BE2C (cell line): ENCODE data around the gene B9D1.

Source experiments
- DNase-seq: peaks from one replicate; pipeline ENCODE4 v3.0.0-alpha.2; 2020
- H3K27me3 ChIP-seq: fragments of 250-450 bp; sonication (Bioruptor Pico); 2 replicates; pipeline ENCODE4 v1.5.1; 2020; ENCODE audit warnings: mild to moderate bottlenecking
- H3K36me3 ChIP-seq: fragments of 250-450 bp; sonication (Bioruptor Pico); 2 replicates; pipeline ENCODE4 v1.5.1; 2020; ENCODE audit warnings: mild to moderate bottlenecking
- H3K4me1 ChIP-seq: fragments of 250-450 bp; sonication (Bioruptor Pico); 2 replicates; pipeline ENCODE4 v1.5.1; 2020
- H3K4me3 ChIP-seq: 2 replicates; pipeline ENCODE4 v1.5.1; 2011; ENCODE audit warnings: low read depth, low read length
- H3K9me3 ChIP-seq: fragments of 250-450 bp; sonication (Bioruptor Pico); 2 replicates; pipeline ENCODE4 v1.5.1; 2020
- TF ChIP-seq, protein P1 (sequence below): IDR thresholded peaks from 2 replicates; pipeline ENCODE4 v1.5.1; 2012; ENCODE audit warnings: mild to moderate bottlenecking, low read depth, low read length

The B9D1 gene

GRCh38 chr17:19325542-19325941, 37.0 kb downstream of the B9D1 start:
- DNase-seq, result no peak
- TF ChIP-seq, protein P1, sequence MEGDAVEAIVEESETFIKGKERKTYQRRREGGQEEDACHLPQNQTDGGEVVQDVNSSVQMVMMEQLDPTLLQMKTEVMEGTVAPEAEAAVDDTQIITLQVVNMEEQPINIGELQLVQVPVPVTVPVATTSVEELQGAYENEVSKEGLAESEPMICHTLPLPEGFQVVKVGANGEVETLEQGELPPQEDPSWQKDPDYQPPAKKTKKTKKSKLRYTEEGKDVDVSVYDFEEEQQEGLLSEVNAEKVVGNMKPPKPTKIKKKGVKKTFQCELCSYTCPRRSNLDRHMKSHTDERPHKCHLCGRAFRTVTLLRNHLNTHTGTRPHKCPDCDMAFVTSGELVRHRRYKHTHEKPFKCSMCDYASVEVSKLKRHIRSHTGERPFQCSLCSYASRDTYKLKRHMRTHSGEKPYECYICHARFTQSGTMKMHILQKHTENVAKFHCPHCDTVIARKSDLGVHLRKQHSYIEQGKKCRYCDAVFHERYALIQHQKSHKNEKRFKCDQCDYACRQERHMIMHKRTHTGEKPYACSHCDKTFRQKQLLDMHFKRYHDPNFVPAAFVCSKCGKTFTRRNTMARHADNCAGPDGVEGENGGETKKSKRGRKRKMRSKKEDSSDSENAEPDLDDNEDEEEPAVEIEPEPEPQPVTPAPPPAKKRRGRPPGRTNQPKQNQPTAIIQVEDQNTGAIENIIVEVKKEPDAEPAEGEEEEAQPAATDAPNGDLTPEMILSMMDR, result no peak
- Histone ChIP-seq H3K4me3 (no peak overlapping the region), H3K36me3 (no peaks in the 10 kb centered on the region), H3K4me1 (no peaks in the 10 kb centered on the region), H3K9me3 (no peaks in the 10 kb centered on the region), H3K27me3 (no peaks in the 10 kb centered on the region)

DNA sequence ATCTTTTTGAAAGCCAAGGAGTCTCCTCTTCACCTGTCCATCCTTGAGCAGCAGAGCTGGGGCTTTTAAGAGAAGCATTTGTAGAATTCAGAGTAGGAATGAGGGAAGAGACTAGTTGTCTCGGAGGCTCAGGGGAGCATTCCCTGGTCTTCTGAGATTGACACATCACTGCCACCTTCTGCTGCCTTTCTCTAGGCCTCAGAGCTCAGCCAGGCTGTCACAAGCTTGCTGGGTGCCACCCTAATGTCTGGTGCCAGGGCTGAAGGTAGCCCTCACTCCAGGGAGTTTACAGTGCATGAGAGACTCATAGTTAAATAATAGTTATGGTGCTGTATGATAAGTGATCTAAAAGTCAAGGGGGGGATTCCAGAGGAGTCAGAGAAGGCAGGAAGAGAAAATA, 39.7 kb downstream of the B9D1 start:
- no peaks in the 10 kb centered on the region for H3K36me3 ChIP-seq
- TF ChIP-seq, protein P1, result no peak
- H3K4me1 ChIP-seq, result no peaks in the 10 kb centered on the region
- no peaks in the 10 kb centered on the region for H3K27me3 ChIP-seq
- no peak for DNase-seq
- H3K9me3 ChIP-seq, result no peaks in the 10 kb centered on the region
- H3K4me3 ChIP-seq, result no peak overlapping the region

- H3K36me3 ChIP-seq, result no peaks in the 10 kb centered on the region
- no peaks in the 10 kb centered on the region for H3K9me3 ChIP-seq
- H3K27me3 ChIP-seq, result no peaks in the 10 kb centered on the region
- TF ChIP-seq, protein P1, result no peak
- peaks cover 7% of the 10 kb centered on the region for H3K4me1 ChIP-seq
- DNase-seq, result no peak
- no peak overlapping the region for H3K4me3 ChIP-seq
Measured at GRCh38 chr17:19322129-19322505, 40.4 kb downstream of the B9D1 start.

- H3K27me3 ChIP-seq, result no peaks in the 10 kb centered on the region
- peaks cover 8% of the 10 kb centered on the region for H3K4me1 ChIP-seq
- H3K9me3 ChIP-seq, result no peaks in the 10 kb centered on the region
- H3K4me3 ChIP-seq, result no peak overlapping the region
- H3K36me3 ChIP-seq, result no peaks in the 10 kb centered on the region
- TF ChIP-seq, protein P1, result 0 out of 2 replicates have a peak, but pooled peaks have one; percentile 6
- no peak for DNase-seq
Measured at GRCh38 chr17:19321481-19322128, 40.9 kb downstream of the B9D1 start.

DNA sequence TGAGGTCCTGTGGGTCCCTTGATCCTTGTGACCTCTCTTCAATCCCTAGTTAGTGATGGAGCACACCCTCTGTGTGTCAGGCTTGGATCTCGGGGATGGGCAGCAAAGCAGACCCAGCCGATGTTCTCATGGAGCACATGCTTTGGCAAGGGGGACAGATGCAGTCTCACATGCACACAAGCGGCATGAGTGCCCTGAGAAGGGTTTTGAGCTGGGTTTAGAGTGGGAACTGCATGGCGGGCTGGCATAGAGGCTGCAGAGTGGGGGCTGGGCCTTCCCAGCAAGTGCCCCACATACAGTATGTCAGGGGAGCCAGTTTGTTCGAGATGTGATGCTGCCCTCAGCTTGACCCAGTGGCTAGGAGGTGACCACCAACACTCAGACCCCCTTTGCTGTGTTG, 41.6 kb downstream of the B9D1 start:
- no peak for DNase-seq
- TF ChIP-seq, protein P1, result no peak

GRCh38 chr17:19319771-19320505, 42.6 kb downstream of the B9D1 start:
- H3K36me3 ChIP-seq, result no peaks in the 10 kb centered on the region
- no peaks in the 10 kb centered on the region for H3K9me3 ChIP-seq
- TF ChIP-seq, protein P1, result no peak
- peaks cover 8% of the 10 kb centered on the region for H3K4me1 ChIP-seq
- no peak for DNase-seq
- no peak overlapping the region for H3K4me3 ChIP-seq
- no peaks in the 10 kb centered on the region for H3K27me3 ChIP-seq

More for the DNA sequence above, 41.6 kb downstream of the B9D1 start:
- H3K27me3 ChIP-seq, result no peaks in the 10 kb centered on the region
- H3K4me1 ChIP-seq, result peaks cover 8% of the 10 kb centered on the region
- no peaks in the 10 kb centered on the region for H3K36me3 ChIP-seq
- H3K9me3 ChIP-seq, result no peaks in the 10 kb centered on the region
- H3K4me3 ChIP-seq, result no peak overlapping the region
